ENCODE results near the gene ARHGEF26. TPM values are rescaled to one million over a fixed set of nuclear protein-coding genes. Genes with fewer than 3 reads are reported as not detected.

Gene ARHGEF26, protein sequence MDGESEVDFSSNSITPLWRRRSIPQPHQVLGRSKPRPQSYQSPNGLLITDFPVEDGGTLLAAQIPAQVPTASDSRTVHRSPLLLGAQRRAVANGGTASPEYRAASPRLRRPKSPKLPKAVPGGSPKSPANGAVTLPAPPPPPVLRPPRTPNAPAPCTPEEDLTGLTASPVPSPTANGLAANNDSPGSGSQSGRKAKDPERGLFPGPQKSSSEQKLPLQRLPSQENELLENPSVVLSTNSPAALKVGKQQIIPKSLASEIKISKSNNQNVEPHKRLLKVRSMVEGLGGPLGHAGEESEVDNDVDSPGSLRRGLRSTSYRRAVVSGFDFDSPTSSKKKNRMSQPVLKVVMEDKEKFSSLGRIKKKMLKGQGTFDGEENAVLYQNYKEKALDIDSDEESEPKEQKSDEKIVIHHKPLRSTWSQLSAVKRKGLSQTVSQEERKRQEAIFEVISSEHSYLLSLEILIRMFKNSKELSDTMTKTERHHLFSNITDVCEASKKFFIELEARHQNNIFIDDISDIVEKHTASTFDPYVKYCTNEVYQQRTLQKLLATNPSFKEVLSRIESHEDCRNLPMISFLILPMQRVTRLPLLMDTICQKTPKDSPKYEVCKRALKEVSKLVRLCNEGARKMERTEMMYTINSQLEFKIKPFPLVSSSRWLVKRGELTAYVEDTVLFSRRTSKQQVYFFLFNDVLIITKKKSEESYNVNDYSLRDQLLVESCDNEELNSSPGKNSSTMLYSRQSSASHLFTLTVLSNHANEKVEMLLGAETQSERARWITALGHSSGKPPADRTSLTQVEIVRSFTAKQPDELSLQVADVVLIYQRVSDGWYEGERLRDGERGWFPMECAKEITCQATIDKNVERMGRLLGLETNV
- total RNA-seq, result 15.2 TPM

DNA sequence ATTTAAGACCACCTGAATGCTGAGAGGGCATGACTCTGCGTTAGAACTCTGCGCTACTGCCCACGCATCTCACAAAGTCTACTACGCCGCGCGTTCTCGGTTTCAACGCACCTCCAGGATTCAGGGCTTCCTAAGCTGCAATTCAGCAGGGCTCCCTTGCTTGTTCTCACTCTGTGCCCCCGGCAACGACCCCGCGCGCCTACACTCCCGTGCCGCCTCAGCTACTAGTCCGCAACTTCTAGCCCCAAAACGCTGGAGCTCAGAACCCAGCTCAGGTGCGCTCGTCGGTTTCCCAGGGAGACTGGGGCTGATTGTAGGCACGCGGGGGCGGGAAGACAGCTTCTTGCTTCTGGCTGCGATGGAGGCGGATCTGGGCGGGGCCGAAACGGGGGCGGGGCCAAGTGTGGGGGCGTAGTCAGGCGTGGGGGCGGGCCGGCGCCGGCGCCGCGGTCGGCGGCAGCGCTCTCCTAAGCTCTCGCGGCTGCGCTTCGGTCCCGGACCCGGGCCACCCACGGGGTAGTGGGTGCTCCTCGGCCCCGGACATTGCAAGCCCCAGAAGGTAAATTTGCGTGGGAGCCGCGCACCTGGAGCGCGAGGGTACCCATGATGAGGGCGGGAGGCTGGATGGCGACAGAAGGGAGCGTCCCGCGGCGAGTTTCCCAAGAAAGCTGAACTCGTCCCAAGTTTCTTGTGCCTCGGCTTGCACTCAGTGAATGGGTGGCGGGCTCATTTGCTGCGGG is at the start of gene ARHGEF26:
Gene ARHGEF26, plus strand, starts transcription at position 430 of the 740 bp plus-strand sequence. CDS start 603 bp downstream, outside the sequence.

Other genes starting within 250 kb of the ARHGEF26 start
- gene DHX36, start 203.1 kb downstream of the ARHGEF26 start, total RNA-seq, result 141 TPM

Measured in diencephalon (tissue), 1 donor.